Measurements from ENCODE around the gene PAX5.

DNA sequence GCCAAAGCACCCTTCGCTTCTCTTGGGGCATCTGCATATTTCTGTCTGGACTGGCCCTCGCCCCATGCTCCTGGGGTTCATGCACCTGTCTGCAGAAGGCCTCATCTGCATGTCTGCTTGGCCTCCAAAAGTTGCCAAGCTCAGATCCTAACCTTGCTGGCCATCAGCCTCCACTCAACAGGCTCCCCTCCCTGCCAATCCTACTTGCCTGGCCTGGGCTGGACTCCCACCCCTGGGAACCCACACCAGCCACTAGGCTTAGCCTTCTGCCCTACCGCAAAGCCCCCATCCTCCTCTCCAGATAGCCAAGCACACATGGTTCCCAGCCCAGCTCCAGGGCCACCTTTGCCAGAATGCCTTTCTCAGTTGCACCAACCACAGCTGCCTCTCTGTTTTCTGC lies 159.8 kb downstream of the PAX5 start:
- TF ChIP-seq, protein P1, sequence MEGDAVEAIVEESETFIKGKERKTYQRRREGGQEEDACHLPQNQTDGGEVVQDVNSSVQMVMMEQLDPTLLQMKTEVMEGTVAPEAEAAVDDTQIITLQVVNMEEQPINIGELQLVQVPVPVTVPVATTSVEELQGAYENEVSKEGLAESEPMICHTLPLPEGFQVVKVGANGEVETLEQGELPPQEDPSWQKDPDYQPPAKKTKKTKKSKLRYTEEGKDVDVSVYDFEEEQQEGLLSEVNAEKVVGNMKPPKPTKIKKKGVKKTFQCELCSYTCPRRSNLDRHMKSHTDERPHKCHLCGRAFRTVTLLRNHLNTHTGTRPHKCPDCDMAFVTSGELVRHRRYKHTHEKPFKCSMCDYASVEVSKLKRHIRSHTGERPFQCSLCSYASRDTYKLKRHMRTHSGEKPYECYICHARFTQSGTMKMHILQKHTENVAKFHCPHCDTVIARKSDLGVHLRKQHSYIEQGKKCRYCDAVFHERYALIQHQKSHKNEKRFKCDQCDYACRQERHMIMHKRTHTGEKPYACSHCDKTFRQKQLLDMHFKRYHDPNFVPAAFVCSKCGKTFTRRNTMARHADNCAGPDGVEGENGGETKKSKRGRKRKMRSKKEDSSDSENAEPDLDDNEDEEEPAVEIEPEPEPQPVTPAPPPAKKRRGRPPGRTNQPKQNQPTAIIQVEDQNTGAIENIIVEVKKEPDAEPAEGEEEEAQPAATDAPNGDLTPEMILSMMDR (IDR thresholded peaks at IDR 0.05; ENCODE audit: poor library complexity, severe bottlenecking), result no peak
- no peak for TF ChIP-seq EZH2 (IDR thresholded peaks at IDR 0.05; ENCODE audit: borderline replicate concordance, insufficient read depth, low read length, poor library complexity, severe bottlenecking)
- no peak for TF ChIP-seq RAD21 (conservative IDR thresholded peaks at IDR 0.05)
- TF ChIP-seq EP300 (conservative IDR thresholded peaks at IDR 0.05; ENCODE audit: poor library complexity, severe bottlenecking), result no peak
- no peak for TF ChIP-seq TAF1 (IDR thresholded peaks at IDR 0.05; ENCODE audit: low read depth)
- TF ChIP-seq POLR2AphosphoS5 (IDR thresholded peaks at IDR 0.05), result no peak
